ENCODE data around the gene AASDH.
A peak's percentile ranks its signal among the peaks of the same experiment; 100 is the strongest.

Gene AASDH, protein sequence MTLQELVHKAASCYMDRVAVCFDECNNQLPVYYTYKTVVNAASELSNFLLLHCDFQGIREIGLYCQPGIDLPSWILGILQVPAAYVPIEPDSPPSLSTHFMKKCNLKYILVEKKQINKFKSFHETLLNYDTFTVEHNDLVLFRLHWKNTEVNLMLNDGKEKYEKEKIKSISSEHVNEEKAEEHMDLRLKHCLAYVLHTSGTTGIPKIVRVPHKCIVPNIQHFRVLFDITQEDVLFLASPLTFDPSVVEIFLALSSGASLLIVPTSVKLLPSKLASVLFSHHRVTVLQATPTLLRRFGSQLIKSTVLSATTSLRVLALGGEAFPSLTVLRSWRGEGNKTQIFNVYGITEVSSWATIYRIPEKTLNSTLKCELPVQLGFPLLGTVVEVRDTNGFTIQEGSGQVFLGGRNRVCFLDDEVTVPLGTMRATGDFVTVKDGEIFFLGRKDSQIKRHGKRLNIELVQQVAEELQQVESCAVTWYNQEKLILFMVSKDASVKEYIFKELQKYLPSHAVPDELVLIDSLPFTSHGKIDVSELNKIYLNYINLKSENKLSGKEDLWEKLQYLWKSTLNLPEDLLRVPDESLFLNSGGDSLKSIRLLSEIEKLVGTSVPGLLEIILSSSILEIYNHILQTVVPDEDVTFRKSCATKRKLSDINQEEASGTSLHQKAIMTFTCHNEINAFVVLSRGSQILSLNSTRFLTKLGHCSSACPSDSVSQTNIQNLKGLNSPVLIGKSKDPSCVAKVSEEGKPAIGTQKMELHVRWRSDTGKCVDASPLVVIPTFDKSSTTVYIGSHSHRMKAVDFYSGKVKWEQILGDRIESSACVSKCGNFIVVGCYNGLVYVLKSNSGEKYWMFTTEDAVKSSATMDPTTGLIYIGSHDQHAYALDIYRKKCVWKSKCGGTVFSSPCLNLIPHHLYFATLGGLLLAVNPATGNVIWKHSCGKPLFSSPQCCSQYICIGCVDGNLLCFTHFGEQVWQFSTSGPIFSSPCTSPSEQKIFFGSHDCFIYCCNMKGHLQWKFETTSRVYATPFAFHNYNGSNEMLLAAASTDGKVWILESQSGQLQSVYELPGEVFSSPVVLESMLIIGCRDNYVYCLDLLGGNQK

DNA sequence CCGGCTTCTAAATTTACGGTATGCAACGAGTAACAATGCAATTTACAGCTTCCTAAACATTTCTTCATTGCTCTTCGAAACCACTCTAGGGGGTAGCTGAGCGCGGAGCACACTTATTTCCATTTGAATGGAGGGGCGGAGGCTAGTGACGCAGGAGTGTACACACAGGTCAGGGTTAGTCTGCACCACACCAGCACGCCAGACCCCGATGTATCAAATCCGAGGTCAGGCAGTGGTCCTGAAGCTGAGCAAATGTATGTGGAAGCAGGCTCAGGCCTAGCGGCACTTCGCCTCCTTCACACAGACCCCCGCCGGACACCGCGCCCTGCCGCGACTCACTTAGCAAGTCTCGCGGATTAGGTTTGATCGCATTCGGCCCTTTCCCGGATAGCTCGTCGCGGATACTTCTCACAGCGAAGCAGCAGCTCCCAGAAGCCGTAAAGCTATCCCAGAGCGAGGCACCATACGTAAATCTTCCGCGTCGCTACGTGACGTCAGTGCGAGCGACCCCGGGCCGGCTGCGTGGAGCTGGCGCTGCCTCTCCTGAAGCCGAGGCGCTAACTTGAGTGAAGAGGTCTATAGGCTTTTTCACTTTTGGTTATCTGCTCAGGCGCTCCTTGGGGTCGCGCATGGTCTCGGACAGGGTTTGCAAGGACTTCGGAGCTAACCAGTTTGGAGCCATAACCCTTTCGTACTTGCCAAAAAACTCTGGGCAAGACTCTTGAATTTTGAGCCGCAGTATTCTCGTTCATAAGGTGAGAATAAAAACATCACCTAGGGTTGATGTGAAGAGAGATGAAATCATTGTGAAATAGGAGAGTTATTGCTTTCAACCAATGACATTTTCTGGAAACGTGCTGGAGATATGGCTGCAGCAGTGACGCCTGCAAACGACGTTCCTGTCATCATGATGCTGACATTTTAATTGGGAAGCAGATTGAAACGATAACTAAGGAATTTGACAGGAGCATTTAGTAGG lies at the start of gene AASDH:
Gene AASDH (minus strand): TSS at position 469 of the 979 bp plus-strand sequence. CDS start 3,192 bp downstream, outside the sequence.
- Histone ChIP-seq H3K36me3 (ENCODE audit: insufficient read depth, low read length) (peaks cover 3% of the 10 kb centered on the region; the same call in 1 of the 2 replicates), H3K4me1 (ENCODE audit: insufficient read depth, low read length) (no peaks in the 10 kb centered on the region; the same call in 1 of the 2 replicates)

DNA sequence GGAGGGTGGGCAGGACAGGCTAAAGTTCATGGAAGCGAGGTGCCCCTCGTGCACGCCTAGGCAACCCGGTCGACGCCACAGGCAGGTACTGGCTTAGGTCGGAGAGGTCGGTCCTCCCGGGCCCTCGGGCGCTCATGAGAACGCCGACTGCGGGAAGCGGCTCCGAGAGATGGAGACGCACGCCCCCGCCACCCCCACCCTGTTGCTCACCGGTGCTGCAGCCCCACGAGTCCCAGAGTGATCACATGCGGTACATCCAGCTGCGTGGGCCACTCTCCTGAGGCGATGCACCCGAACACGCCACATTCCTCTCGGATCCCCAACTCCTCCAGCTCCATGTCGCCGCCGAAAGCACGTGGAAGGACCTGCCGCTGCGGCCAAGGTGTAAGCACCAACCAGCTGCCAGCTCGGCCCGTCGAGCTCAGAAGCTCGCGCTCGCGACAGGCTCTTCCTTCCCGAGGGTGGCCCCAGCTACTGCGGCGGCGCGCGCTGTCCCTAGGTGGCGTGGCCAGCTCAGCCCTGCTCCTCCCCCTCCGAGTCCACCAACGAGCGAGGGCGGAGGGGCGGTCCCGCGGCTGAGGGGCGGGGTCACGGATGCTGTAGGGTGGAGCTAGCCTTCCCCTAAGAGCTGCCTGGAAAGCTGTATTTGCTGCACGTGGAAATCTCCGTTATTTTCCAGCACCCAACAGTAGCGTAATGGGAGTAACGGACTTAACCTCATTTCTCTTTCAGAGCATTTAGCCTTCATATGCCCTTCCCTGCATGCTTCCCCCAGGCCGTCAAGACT lies 48.0 kb upstream of the AASDH start, which contains the start of gene PPAT:
Gene PPAT (minus strand): TSS at position 476 of the 787 bp plus-strand sequence. CDS start 138 bp downstream, at position 338.
- Histone ChIP-seq H3K4me1 (ENCODE audit: insufficient read depth, low read length) (peaks cover 3% of the 10 kb centered on the region; the same call in 1 of the 2 replicates), H3K36me3 (ENCODE audit: insufficient read depth, low read length) (no peaks in the 10 kb centered on the region), H3K9me3 (ENCODE audit: control insufficient read depth, insufficient read depth, low read length) (no peaks in the 10 kb centered on the region), H3K9ac (ENCODE audit: low read depth, low read length) (peak within 1 kb of the TSS; percentile 61)

More for the DNA sequence above, at the start of gene AASDH:
- H3K9ac ChIP-seq (ENCODE audit: low read depth, low read length): peak within 1 kb of the TSS; percentile 98
- H3K9me3 ChIP-seq (ENCODE audit: control insufficient read depth, insufficient read depth, low read length): no peaks in the 10 kb centered on the region

DNA sequence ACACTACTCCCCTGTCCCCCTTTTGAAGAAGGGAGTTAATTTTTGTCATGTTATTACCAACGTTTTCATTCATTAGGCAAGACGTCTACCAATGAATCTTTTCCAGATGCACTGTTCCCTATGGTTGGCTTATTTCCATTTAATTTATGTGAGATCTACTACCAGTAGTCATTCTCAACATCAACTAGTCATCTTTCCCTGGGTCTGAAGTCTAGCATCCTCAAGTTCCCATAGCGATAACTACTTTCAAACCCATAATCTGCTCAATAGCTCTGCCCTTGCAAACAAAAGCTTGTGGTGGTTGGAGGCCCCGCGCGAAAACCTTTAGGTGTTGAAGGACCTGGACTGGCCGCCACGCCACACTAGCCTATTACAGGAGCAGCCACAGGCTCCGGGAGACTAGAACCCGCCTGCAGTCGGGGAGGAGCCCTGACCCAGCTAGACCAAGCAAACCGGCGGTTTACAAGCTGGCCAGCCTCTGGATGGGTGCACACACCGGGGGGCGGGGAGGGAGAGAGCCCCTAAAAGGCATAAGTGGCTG lies 47.4 kb upstream of the AASDH start:
- peak overlapping the region; percentile 61 for H3K9ac ChIP-seq (ENCODE audit: low read depth, low read length)
- no peaks in the 10 kb centered on the region for H3K36me3 ChIP-seq (ENCODE audit: insufficient read depth, low read length)
- H3K9me3 ChIP-seq (ENCODE audit: control insufficient read depth, insufficient read depth, low read length): no peaks in the 10 kb centered on the region
- peaks cover 3% of the 10 kb centered on the region; the same call in 1 of the 2 replicates for H3K4me1 ChIP-seq (ENCODE audit: insufficient read depth, low read length)

DNA sequence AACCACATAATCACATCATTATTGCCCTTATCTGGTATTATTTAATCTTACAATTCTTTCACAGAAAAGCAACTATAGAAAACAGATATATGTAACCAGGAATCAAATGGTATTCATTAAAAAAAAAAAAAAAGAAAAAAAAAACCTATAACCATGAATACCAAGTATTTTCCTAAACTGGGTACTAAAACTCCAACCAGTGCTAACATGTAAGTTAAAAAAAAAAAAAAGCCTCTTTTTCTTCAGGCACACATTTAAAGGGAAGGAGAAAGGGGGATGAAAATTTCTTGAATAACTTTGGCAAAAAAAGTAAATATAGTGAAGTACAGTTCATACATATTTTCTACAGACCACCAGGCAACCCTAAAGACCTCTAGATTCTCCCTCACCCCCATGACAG lies 46.0 kb upstream of the AASDH start:
- peaks cover 3% of the 10 kb centered on the region; the same call in 1 of the 2 replicates for H3K4me1 ChIP-seq (ENCODE audit: insufficient read depth, low read length)
- H3K9ac ChIP-seq (ENCODE audit: low read depth, low read length): peak overlapping the region; percentile 61
- H3K9me3 ChIP-seq (ENCODE audit: control insufficient read depth, insufficient read depth, low read length): no peaks in the 10 kb centered on the region
- H3K36me3 ChIP-seq (ENCODE audit: insufficient read depth, low read length): no peaks in the 10 kb centered on the region

DNA sequence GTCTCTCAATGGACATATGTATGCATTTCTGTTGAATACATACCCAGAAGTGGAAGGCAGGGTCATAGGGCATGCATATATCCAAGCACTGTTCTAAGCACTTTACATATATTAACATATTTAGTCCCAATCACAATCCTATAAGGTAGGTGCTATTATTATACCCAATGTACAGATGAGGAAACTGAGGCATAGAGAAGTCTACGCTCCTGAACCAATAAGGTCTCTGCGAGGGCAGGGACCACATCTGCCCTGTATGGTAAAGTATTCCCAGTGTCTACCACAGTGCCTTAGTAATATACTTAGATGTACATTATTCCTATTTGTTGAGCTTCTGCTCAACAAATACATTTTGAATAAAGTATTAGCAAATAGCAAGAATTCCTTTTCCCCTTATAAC lies 42.9 kb upstream of the AASDH start:
- no peak overlapping the region for H3K9ac ChIP-seq (ENCODE audit: low read depth, low read length)
- H3K4me1 ChIP-seq (ENCODE audit: insufficient read depth, low read length): peaks cover 8% of the 10 kb centered on the region
- H3K9me3 ChIP-seq (ENCODE audit: control insufficient read depth, insufficient read depth, low read length): no peaks in the 10 kb centered on the region
- H3K36me3 ChIP-seq (ENCODE audit: insufficient read depth, low read length): no peaks in the 10 kb centered on the region

DNA sequence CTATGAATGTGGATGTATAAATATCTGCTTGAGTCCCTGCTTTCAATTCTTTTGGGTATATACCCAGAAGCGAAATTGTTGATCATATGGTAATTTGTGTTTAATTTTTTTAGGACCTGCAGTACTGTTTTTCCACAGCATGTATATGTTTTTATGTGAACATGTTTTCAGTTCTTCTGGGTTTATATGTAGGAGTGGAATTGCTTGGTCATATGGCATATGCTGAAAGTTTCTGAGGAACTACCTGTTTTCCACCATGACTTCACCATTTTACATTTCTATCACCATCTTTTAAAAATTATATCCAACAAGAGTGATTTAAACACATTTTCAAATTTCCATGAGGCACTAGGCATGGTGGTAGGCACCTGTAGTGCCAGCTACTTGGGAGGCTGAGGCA lies 39.9 kb upstream of the AASDH start:
- Histone ChIP-seq H3K9ac (ENCODE audit: low read depth, low read length) (no peak overlapping the region), H3K4me1 (ENCODE audit: insufficient read depth, low read length) (peaks cover 14% of the 10 kb centered on the region), H3K36me3 (ENCODE audit: insufficient read depth, low read length) (no peaks in the 10 kb centered on the region), H3K9me3 (ENCODE audit: control insufficient read depth, insufficient read depth, low read length) (no peaks in the 10 kb centered on the region)

DNA sequence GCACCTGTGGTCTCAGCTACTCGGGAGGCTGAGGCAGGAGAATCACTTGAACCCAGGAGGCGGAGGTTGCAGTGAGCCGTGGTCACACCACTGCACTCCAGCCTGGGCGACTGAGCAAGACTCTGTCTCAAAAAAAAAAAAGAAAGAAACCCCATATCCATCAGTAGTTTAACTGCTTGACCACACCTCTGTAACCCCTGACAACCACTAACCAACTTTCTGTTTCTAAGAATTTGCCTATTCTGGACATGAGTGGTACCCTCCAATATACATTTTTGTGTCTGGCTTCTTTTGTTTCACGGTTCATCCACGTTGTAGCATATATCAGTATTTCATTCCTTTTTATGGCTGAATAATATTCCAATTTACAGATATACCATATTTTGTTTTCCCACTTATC lies 39.0 kb upstream of the AASDH start:
- peaks cover 14% of the 10 kb centered on the region for H3K4me1 ChIP-seq (ENCODE audit: insufficient read depth, low read length)
- no peak overlapping the region for H3K9ac ChIP-seq (ENCODE audit: low read depth, low read length)
- no peaks in the 10 kb centered on the region for H3K9me3 ChIP-seq (ENCODE audit: control insufficient read depth, insufficient read depth, low read length)
- H3K36me3 ChIP-seq (ENCODE audit: insufficient read depth, low read length): no peaks in the 10 kb centered on the region

DNA sequence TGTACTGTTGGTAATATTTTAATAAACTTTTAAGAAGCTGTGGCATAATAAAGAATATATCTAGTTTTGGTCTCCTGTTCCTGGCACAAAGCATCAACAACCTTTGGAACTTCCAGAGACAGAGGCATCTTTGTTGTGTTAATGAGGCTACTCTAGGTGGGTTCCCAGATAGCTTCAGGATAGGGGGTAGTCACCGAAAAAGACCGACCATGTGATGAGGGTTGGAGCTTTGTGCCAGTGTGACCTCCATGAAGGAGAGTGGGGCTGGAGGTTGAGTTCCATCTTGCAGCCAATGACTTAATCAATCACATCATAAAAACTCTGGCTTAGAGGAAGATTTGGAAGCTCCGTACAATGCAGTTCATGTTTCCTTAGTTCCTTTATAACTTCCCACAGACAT lies 38.2 kb upstream of the AASDH start:
- Histone ChIP-seq H3K36me3 (ENCODE audit: insufficient read depth, low read length) (no peaks in the 10 kb centered on the region), H3K4me1 (ENCODE audit: insufficient read depth, low read length) (peaks cover 14% of the 10 kb centered on the region), H3K9ac (ENCODE audit: low read depth, low read length) (no peak overlapping the region), H3K9me3 (ENCODE audit: control insufficient read depth, insufficient read depth, low read length) (0 out of 2 replicates have a peak, but pooled peaks cover 3% of the 10 kb centered on the region)

DNA sequence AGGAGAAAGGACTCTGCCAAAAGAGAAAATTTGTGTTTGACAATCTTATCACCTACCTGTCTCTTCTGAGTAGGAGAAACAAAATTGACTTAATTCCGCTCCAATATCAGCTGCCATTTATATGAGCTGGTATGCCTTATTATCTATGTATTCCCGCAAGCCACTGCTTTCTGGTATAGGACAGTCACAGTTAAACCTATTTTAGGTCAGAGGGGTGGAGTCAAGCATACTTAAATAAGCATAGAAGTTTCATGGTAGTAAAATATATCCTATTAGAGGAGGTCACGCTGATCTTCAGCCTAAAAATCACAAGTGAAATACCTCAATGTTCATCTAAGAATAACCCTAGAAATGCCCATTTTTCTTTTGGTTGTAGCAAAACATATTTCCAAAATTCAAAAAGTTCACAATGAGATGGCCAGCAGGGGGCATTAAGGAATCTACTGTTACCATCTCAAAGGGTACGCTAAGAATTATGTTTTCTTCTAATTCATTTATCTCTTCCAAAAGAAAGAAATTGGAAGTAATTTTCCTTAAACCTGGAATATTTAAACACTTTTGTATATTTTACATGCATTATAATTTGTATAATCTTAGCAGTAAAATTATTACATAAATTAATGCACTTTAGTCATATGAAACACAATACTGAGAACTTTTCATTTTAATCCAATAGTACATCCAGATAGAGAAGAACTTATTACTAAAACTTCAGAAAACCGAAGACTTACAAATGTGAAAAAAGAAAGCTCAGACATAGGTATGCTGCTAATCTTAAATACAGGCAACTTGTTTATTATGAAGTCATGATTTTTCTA lies 37.6 kb upstream of the AASDH start:
- Histone ChIP-seq H3K36me3 (ENCODE audit: insufficient read depth, low read length) (no peaks in the 10 kb centered on the region), H3K4me1 (ENCODE audit: insufficient read depth, low read length) (peaks cover 14% of the 10 kb centered on the region), H3K9me3 (ENCODE audit: control insufficient read depth, insufficient read depth, low read length) (0 out of 2 replicates have a peak, but pooled peaks cover 3% of the 10 kb centered on the region), H3K9ac (ENCODE audit: low read depth, low read length) (no peak overlapping the region)

DNA sequence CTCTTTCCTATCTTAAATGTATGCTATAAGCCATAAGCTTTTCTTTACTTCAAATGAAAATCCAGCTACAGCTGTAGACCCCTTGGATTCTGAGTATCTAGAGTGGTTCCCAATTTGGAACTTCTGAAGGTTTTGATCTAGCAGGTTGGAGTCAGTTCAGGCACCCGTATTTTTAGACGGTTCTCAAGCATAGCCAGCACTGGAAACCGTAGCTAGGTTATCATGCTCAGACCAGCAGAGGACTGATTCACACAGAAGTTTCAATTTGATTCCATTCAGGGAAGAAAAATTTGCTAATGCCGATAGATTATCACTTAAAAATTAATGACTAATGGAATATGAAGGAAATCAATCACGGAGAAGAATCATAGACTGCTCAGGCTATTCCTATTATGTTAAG lies 36.9 kb upstream of the AASDH start:
- Histone ChIP-seq H3K9ac (ENCODE audit: low read depth, low read length) (no peak overlapping the region), H3K4me1 (ENCODE audit: insufficient read depth, low read length) (peaks cover 17% of the 10 kb centered on the region), H3K9me3 (ENCODE audit: control insufficient read depth, insufficient read depth, low read length) (0 out of 2 replicates have a peak, but pooled peaks cover 3% of the 10 kb centered on the region), H3K36me3 (ENCODE audit: insufficient read depth, low read length) (no peaks in the 10 kb centered on the region)

DNA sequence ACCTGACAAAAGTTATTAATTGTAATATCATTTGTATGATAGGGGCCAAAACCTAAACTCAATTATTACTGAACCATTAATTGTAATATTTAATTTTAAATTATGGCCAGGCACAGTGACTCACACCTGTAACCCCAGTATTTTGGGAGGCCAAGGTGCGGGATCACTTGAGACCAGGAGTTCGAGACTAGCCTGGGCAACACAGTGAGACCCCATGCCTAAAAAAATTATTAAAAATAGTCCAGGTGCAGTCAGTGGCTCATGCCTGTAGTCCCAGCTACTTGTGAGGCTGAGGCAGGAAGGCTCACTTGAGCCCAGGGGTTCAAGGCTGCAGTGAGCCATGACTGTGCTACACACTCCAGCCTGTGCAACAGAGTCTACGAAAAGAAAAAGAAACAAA lies 30.1 kb upstream of the AASDH start:
- 0 out of 2 replicates have a peak, but pooled peaks cover 3% of the 10 kb centered on the region for H3K9me3 ChIP-seq (ENCODE audit: control insufficient read depth, insufficient read depth, low read length)
- H3K36me3 ChIP-seq (ENCODE audit: insufficient read depth, low read length): no peaks in the 10 kb centered on the region
- H3K4me1 ChIP-seq (ENCODE audit: insufficient read depth, low read length): peaks cover 3% of the 10 kb centered on the region; the same call in 1 of the 2 replicates
- no peak overlapping the region for H3K9ac ChIP-seq (ENCODE audit: low read depth, low read length)

DNA sequence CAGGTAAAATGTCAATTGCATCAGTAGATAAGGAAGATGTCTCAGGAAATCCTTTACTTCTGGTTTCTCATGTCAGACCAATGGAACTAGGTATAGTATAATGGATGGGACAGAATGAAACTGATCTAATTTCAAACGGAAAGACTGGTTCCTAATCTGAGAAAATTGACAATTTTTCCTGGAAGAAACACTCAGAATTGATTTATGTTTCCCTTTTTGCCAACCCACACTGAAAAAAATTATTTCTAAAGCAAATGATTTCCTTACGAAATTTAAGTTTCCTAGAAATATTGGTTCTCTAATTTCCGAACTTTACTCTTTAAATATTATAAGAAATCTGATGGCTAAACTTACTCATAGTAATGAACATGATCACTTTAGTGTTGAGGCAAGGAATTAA lies 29.1 kb upstream of the AASDH start:
- Histone ChIP-seq H3K4me1 (ENCODE audit: insufficient read depth, low read length) (peaks cover 3% of the 10 kb centered on the region; the same call in 1 of the 2 replicates), H3K36me3 (ENCODE audit: insufficient read depth, low read length) (no peaks in the 10 kb centered on the region), H3K9me3 (ENCODE audit: control insufficient read depth, insufficient read depth, low read length) (0 out of 2 replicates have a peak, but pooled peaks cover 3% of the 10 kb centered on the region), H3K9ac (ENCODE audit: low read depth, low read length) (no peak overlapping the region)

Data from ES-I3 (cell line).